ENCODE measurements around the gene ZNF804A. TPM values are rescaled to one million over a fixed set of nuclear protein-coding genes. Genes with fewer than 3 reads are reported as not detected.
"Not testable (repeated sequence)": the region's sequence is repeated elsewhere in the genome, so short reads cannot be mapped to it uniquely, and the experiment has no call there.

The ZNF804A gene
- total RNA-seq, 1 donor from 2014 or later: under 0.01 TPM

DNA sequence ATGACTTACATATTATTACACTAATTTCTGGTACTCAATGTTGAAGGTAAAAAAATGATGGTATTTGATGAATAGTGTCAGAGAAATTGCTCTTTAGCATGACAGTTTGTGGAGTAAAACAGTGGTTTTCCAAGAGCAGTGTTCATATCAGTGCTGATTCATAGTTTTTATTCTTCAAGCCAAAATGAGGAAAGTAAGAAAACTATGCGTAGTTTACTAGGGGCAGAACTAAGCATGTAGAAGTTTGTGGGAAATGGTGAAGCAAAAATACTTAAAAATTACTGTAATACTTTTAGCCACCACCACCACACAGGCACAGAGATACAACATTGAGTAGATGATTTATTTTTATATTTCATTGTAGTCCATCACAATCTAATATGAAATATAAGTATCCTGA, 137.3 kb downstream of the ZNF804A start:
- Histone ChIP-seq H3K9ac (ENCODE audit: low read depth in 1 of 3, low read length in 3 of 3) (no peak overlapping the region), H3K27ac (ENCODE audit: low read depth, low read length) (no peak overlapping the region), H3K9me3 (ENCODE audit: control insufficient read depth in 3 of 3, low read length in 3 of 3) (no peaks in the 10 kb centered on the region), H3K36me3 (ENCODE audit: control insufficient read depth in 3 of 3, insufficient read depth in 3 of 3, low read length in 3 of 3) (no peaks in the 10 kb centered on the region), H3K4me3 (ENCODE audit: low read length in 3 of 3) (no peak overlapping the region), H3K27me3 (ENCODE audit: control insufficient read depth in 3 of 3, insufficient read depth in 3 of 3, low read length in 3 of 3) (no peaks in the 10 kb centered on the region), H3K4me1 (ENCODE audit: control insufficient read depth in 3 of 3, insufficient read depth in 3 of 3, low read length in 3 of 3) (no peaks in the 10 kb centered on the region)

DNA sequence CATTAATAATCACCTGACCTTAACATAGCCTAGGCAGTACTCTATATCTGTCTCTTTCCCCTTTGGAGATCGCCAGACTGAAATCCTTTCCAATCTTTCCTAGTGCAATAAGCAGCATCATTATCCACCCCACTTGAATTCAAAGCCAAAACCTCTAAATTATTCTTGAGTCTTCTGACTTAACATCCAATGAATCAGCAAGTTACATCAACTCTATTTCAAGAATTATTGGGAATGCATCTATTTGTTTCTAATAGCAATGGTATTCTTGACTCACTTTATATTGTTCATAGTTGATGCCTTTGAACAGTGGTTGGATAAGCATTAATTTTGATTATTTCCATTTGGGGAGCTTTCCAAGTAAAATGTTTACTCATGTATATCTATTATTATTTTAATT, 144.8 kb downstream of the ZNF804A start:
- Histone ChIP-seq H3K27ac (ENCODE audit: low read depth, low read length) (no peak overlapping the region), H3K9ac (ENCODE audit: low read depth in 1 of 3, low read length in 3 of 3) (no peak overlapping the region), H3K4me1 (ENCODE audit: control insufficient read depth in 3 of 3, insufficient read depth in 3 of 3, low read length in 3 of 3) (no peaks in the 10 kb centered on the region), H3K27me3 (ENCODE audit: control insufficient read depth in 3 of 3, insufficient read depth in 3 of 3, low read length in 3 of 3) (no peaks in the 10 kb centered on the region), H3K9me3 (ENCODE audit: control insufficient read depth in 3 of 3, low read length in 3 of 3) (no peaks in the 10 kb centered on the region), H3K4me3 (ENCODE audit: low read length in 3 of 3) (no peak overlapping the region), H3K36me3 (ENCODE audit: control insufficient read depth in 3 of 3, insufficient read depth in 3 of 3, low read length in 3 of 3) (no peaks in the 10 kb centered on the region)

DNA sequence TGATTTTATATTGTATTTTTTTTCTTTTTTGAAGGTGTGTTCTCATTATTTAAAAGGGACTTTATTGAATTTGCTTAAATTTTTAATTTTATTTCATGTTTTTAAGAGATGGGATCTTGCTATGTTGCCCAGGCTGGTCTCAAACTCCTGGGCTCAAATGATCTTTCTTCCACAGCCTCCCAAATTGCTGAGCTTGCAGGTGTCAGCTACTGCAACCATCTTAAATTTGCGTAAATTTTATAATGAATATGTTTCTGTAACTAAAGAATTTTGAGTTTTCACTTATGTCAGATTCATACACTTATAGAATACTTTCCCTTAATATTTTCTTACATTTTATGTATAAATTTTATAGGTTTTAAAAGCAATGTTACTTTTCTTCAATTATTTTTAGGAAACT, 157.8 kb downstream of the ZNF804A start:
- Histone ChIP-seq H3K9ac (ENCODE audit: low read depth in 1 of 3, low read length in 3 of 3) (no peak overlapping the region), H3K9me3 (ENCODE audit: control insufficient read depth in 3 of 3, low read length in 3 of 3) (no peaks in the 10 kb centered on the region), H3K36me3 (ENCODE audit: control insufficient read depth in 3 of 3, insufficient read depth in 3 of 3, low read length in 3 of 3) (no peaks in the 10 kb centered on the region), H3K27me3 (ENCODE audit: control insufficient read depth in 3 of 3, insufficient read depth in 3 of 3, low read length in 3 of 3) (no peaks in the 10 kb centered on the region), H3K4me3 (ENCODE audit: low read length in 3 of 3) (no peak overlapping the region), H3K27ac (ENCODE audit: low read depth, low read length) (no peak overlapping the region), H3K4me1 (ENCODE audit: control insufficient read depth in 3 of 3, insufficient read depth in 3 of 3, low read length in 3 of 3) (no peaks in the 10 kb centered on the region)

DNA sequence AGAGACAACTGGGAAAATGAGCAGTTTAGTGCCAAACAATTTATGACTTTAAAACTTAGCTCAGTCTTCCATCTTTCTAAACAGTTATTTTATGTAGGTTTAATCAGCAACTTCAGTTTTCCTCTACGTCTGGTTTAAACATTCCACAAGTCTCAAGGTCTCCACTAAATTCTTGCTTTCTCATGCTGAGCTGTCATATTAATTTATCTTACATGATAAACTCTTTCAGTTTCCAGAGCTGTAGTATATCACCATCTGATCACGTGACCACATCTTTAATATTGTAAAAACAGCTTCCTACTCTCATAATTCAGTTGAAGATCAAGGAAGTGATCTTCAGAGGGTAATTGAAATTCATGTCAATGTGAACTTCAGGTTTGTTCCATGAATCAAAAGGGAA, 158.6 kb downstream of the ZNF804A start:
- Histone ChIP-seq H3K9me3 (ENCODE audit: control insufficient read depth in 3 of 3, low read length in 3 of 3) (no peaks in the 10 kb centered on the region), H3K4me1 (ENCODE audit: control insufficient read depth in 3 of 3, insufficient read depth in 3 of 3, low read length in 3 of 3) (no peaks in the 10 kb centered on the region), H3K4me3 (ENCODE audit: low read length in 3 of 3) (no peak overlapping the region), H3K27ac (ENCODE audit: low read depth, low read length) (no peak overlapping the region), H3K27me3 (ENCODE audit: control insufficient read depth in 3 of 3, insufficient read depth in 3 of 3, low read length in 3 of 3) (no peaks in the 10 kb centered on the region), H3K9ac (ENCODE audit: low read depth in 1 of 3, low read length in 3 of 3) (no peak overlapping the region), H3K36me3 (ENCODE audit: control insufficient read depth in 3 of 3, insufficient read depth in 3 of 3, low read length in 3 of 3) (no peaks in the 10 kb centered on the region)

DNA sequence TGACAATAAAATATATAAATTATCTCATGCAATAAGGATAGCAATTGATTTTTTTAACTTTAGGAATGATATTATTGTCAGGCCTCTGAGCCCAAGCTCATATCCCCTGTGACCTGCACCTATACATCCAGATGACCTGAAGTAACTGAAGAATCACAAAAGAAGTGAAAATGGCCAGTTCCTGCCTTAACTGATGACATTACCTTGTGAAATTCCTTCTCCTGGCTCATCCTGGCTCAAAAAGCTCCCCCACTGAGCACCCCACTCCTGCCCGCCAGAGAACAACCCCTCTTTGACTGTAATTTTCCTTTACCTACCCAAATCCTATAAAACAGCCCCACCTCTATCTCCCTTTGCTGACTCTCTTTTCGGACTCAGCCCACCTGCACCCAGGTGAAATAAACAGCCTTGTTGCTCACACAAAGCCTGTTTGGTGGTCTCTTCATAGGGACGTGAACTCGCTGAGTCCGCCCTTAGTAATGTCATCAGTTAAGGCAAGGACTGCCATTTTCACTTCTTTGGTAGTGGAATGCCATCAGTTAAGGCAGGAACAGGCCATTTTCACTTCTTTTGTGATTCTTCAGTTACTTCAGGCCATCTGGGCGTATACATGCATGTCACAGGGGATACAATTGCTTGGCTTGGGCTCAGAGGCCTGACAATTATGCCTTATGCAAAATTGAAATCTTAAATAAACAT, 161.4 kb downstream of the ZNF804A start:
- H3K27ac ChIP-seq (ENCODE audit: low read depth, low read length); H3K4me1 ChIP-seq (ENCODE audit: control insufficient read depth in 3 of 3, insufficient read depth in 3 of 3, low read length in 3 of 3); H3K4me3 ChIP-seq (ENCODE audit: low read length in 3 of 3); H3K9ac ChIP-seq (ENCODE audit: low read depth in 1 of 3, low read length in 3 of 3); H3K9me3 ChIP-seq (ENCODE audit: control insufficient read depth in 3 of 3, low read length in 3 of 3); H3K36me3 ChIP-seq (ENCODE audit: control insufficient read depth in 3 of 3, insufficient read depth in 3 of 3, low read length in 3 of 3); H3K27me3 ChIP-seq (ENCODE audit: control insufficient read depth in 3 of 3, insufficient read depth in 3 of 3, low read length in 3 of 3): not testable (repeated sequence)

DNA sequence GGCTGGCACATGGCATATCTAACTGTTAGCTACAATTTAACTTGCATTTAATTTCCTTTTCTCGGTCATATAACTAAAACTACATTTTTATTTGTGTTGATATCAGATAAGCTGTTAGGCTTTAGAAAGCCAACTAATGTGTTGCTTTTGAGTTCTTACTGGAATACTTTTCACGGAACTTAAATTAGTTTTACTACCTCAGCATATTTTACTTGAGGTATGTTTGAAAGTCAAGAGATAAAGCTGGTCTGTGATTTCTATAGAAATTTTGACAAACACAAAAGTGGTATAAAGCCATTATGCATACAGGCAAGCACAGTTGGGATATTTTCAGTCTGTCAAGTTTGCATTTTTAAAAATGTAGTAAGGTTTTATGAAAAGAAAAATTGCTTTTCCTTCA, 162.6 kb downstream of the ZNF804A start:
- Histone ChIP-seq H3K36me3 (ENCODE audit: control insufficient read depth in 3 of 3, insufficient read depth in 3 of 3, low read length in 3 of 3) (no peaks in the 10 kb centered on the region), H3K4me1 (ENCODE audit: control insufficient read depth in 3 of 3, insufficient read depth in 3 of 3, low read length in 3 of 3) (no peaks in the 10 kb centered on the region), H3K9ac (ENCODE audit: low read depth in 1 of 3, low read length in 3 of 3) (no peak overlapping the region), H3K9me3 (ENCODE audit: control insufficient read depth in 3 of 3, low read length in 3 of 3) (no peaks in the 10 kb centered on the region), H3K4me3 (ENCODE audit: low read length in 3 of 3) (no peak overlapping the region), H3K27me3 (ENCODE audit: control insufficient read depth in 3 of 3, insufficient read depth in 3 of 3, low read length in 3 of 3) (no peaks in the 10 kb centered on the region), H3K27ac (ENCODE audit: low read depth, low read length) (no peak overlapping the region)

DNA sequence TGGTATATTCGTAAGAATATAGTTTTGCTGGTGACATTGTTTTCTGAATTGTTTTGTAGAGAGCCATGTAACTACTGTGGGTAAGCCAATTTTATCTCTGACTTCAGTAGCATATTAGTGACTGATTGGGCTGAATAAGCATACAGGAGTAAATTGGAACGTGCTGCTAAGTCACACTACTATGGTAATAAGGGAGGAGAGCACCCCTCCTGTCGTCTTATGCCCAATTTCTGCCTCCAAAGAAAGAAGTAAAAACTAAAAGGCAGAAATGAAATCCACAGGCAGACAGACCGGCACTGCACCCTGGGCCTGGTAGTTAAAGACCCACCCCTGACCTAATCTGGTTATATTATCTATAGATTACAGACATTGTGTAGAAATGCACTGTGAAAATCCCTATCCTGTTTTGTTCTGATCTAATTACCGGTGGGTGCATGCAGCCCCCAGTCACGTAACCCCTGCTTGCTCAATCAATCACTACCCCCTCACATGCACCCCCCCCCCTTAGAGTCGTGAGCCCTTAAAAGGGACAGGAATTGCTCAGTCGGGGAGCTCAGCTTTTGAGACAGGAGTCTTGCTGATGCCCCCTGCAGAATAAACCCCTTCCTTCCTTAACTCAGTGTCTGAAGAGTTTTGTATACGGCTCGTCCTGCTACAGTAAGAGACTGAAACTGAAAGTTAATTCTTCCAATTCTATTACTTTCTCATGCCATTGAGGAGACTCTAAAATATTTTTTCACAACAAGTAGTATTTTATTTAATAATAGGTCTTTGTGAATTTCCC, 167.0 kb downstream of the ZNF804A start:
- no peak overlapping the region for H3K9ac ChIP-seq (ENCODE audit: low read depth in 1 of 3, low read length in 3 of 3)
- H3K36me3 ChIP-seq (ENCODE audit: control insufficient read depth in 3 of 3, insufficient read depth in 3 of 3, low read length in 3 of 3): no peaks in the 10 kb centered on the region
- no peak overlapping the region for H3K27ac ChIP-seq (ENCODE audit: low read depth, low read length)
- no peaks in the 10 kb centered on the region for H3K9me3 ChIP-seq (ENCODE audit: control insufficient read depth in 3 of 3, low read length in 3 of 3)
- H3K4me1 ChIP-seq (ENCODE audit: control insufficient read depth in 3 of 3, insufficient read depth in 3 of 3, low read length in 3 of 3): no peaks in the 10 kb centered on the region
- H3K4me3 ChIP-seq (ENCODE audit: low read length in 3 of 3): no peak overlapping the region
- no peaks in the 10 kb centered on the region for H3K27me3 ChIP-seq (ENCODE audit: control insufficient read depth in 3 of 3, insufficient read depth in 3 of 3, low read length in 3 of 3)

DNA sequence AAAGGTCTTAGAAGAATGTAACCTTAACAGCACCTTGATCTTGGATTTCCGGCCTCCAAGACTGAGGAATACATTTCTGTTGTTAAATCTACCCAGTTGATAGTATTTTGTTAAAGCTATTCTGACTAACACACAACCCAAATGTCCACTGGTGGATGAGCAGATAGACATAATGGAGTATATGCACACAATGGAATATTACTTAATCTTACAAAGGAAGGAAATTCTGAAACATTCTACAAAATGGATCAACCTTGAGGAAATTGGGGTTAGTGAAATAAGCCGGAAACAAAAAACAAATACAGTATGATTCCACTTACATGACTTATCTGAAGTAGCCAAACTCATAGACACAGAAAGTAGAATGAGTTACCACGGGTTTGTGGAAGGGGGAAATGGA, 168.7 kb downstream of the ZNF804A start:
- H3K9ac ChIP-seq (ENCODE audit: low read depth in 1 of 3, low read length in 3 of 3): no peak overlapping the region
- H3K9me3 ChIP-seq (ENCODE audit: control insufficient read depth in 3 of 3, low read length in 3 of 3): no peaks in the 10 kb centered on the region

DNA sequence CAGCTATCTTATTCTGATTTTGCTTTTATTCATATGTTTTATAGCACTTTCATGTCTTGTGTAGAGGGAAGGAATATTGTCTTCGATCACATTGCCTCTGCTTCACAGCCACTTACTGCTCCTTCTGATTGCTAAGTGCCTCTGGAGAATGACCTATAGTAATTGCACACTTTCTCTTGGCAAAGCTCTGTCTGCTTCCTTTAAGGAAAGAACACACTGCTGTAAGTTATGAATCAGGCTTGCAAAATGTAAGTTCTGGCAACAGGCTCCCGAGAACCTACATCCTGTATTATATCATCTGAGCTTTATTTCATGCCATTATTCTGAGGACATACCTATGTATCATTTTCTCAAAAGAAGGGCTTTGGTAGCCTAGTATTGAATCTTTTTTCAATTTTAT, 170.7 kb downstream of the ZNF804A start:
- H3K4me1 ChIP-seq (ENCODE audit: control insufficient read depth in 3 of 3, insufficient read depth in 3 of 3, low read length in 3 of 3): no peaks in the 10 kb centered on the region
- H3K9ac ChIP-seq (ENCODE audit: low read depth in 1 of 3, low read length in 3 of 3): no peak overlapping the region
- H3K27me3 ChIP-seq (ENCODE audit: control insufficient read depth in 3 of 3, insufficient read depth in 3 of 3, low read length in 3 of 3): no peaks in the 10 kb centered on the region
- H3K9me3 ChIP-seq (ENCODE audit: control insufficient read depth in 3 of 3, low read length in 3 of 3): no peaks in the 10 kb centered on the region
- H3K4me3 ChIP-seq (ENCODE audit: low read length in 3 of 3): no peak overlapping the region
- H3K36me3 ChIP-seq (ENCODE audit: control insufficient read depth in 3 of 3, insufficient read depth in 3 of 3, low read length in 3 of 3): no peaks in the 10 kb centered on the region
- H3K27ac ChIP-seq (ENCODE audit: low read depth, low read length): no peak overlapping the region

More for the DNA sequence above, 168.7 kb downstream of the ZNF804A start:
- Histone ChIP-seq H3K27ac (ENCODE audit: low read depth, low read length) (no peak overlapping the region), H3K27me3 (ENCODE audit: control insufficient read depth in 3 of 3, insufficient read depth in 3 of 3, low read length in 3 of 3) (no peaks in the 10 kb centered on the region), H3K4me1 (ENCODE audit: control insufficient read depth in 3 of 3, insufficient read depth in 3 of 3, low read length in 3 of 3) (no peaks in the 10 kb centered on the region), H3K36me3 (ENCODE audit: control insufficient read depth in 3 of 3, insufficient read depth in 3 of 3, low read length in 3 of 3) (no peaks in the 10 kb centered on the region), H3K4me3 (ENCODE audit: low read length in 3 of 3) (no peak overlapping the region)

DNA sequence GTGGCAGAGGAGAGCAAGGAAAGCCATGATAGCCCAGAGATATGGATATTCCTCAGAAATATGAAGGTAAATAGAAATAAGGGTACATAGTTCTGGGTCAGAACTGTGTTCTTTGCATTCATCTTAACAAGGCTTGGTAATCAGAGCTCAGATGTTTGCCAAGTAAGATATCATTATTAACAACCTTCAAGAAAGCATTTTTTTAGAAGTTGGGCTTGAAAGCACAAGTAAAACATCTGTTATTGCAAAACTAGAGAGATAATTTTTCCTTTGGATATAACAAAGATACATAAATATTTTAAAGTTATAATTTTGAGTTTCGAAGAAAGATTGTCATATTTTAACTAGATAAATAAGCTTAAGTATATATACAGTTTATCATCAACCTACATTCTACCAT, 171.4 kb downstream of the ZNF804A start:
- Histone ChIP-seq H3K4me1 (ENCODE audit: control insufficient read depth in 3 of 3, insufficient read depth in 3 of 3, low read length in 3 of 3) (no peaks in the 10 kb centered on the region), H3K27ac (ENCODE audit: low read depth, low read length) (no peak overlapping the region), H3K9ac (ENCODE audit: low read depth in 1 of 3, low read length in 3 of 3) (no peak overlapping the region), H3K9me3 (ENCODE audit: control insufficient read depth in 3 of 3, low read length in 3 of 3) (no peaks in the 10 kb centered on the region), H3K4me3 (ENCODE audit: low read length in 3 of 3) (no peak overlapping the region), H3K27me3 (ENCODE audit: control insufficient read depth in 3 of 3, insufficient read depth in 3 of 3, low read length in 3 of 3) (no peaks in the 10 kb centered on the region), H3K36me3 (ENCODE audit: control insufficient read depth in 3 of 3, insufficient read depth in 3 of 3, low read length in 3 of 3) (no peaks in the 10 kb centered on the region)

All from skeletal muscle tissue (tissue), 4 donors.